GM18951 (cell line): ENCODE data around the gene SP3.

Experiments
- POLR2A ChIP-seq: IDR thresholded peaks from 4 replicates; pipeline ENCODE4 v1.6.1; 2011; ENCODE audit warnings: mild to moderate bottlenecking; ENCODE audit not compliant: insufficient read length, insufficient read depth; ENCODE audit errors: extremely low read depth
- in situ Hi-C: fragments of 300-500 bp; cut with MboI; formaldehyde crosslinking; loops from one replicate; pipeline ENCODE4 v1.12.0; 2022; ENCODE audit warnings: low sequenced_read_pairs, mixed read lengths, inconsistent platforms; ENCODE audit not compliant: unreplicated experiment

SP3 gene

GRCh38 chr2:173989884-173990215, 24.7 kb upstream of the SP3 start:
- in situ Hi-C loops, result no loop called here
- TF ChIP-seq POLR2A, result no peak

- no peak for TF ChIP-seq POLR2A
- in situ Hi-C loops, result no loop called here
Observed at GRCh38 chr2:173989160-173989883, 24.1 kb upstream of the SP3 start.

GRCh38 chr2:173986805-173987204, 21.6 kb upstream of the SP3 start:
- no peak for TF ChIP-seq POLR2A
- in situ Hi-C loops, result no loop called here

GRCh38 chr2:173985605-173985992, 20.4 kb upstream of the SP3 start:
- TF ChIP-seq POLR2A, result no peak
- in situ Hi-C loops, result no loop called here

- in situ Hi-C loops, result no loop called here
- no peak for TF ChIP-seq POLR2A
Observed at GRCh38 chr2:173984866-173985604, 19.9 kb upstream of the SP3 start.

GRCh38 chr2:173983391-173983871, 18.3 kb upstream of the SP3 start:
- TF ChIP-seq POLR2A, result no peak
- in situ Hi-C loops, result no loop called here

GRCh38 chr2:173982918-173983317, 17.7 kb upstream of the SP3 start:
- in situ Hi-C loops, result no loop called here
- TF ChIP-seq POLR2A, result no peak

- in situ Hi-C loops, result no loop called here
- no peak for TF ChIP-seq POLR2A
Observed at GRCh38 chr2:173982182-173982714, 17.1 kb upstream of the SP3 start.

GRCh38 chr2:173981520-173981919, 16.3 kb upstream of the SP3 start:
- no peak for TF ChIP-seq POLR2A

GRCh38 chr2:173979751-173980351, 14.7 kb upstream of the SP3 start:
- in situ Hi-C loops, result no loop called here

More at GRCh38 chr2:173981520-173981919, 16.3 kb upstream of the SP3 start:
- in situ Hi-C loops, result no loop called here

GRCh38 chr2:173978447-173978846, 13.3 kb upstream of the SP3 start:
- TF ChIP-seq POLR2A, result no peak
- in situ Hi-C loops, result no loop called here

More at GRCh38 chr2:173979751-173980351, 14.7 kb upstream of the SP3 start:
- no peak for TF ChIP-seq POLR2A

GRCh38 chr2:173972636-173973035, 7.5 kb upstream of the SP3 start:
- TF ChIP-seq POLR2A, result no peak
- in situ Hi-C loops, result no loop called here

GRCh38 chr2:173972165-173972564, 7.0 kb upstream of the SP3 start:
- no peak for TF ChIP-seq POLR2A
- in situ Hi-C loops, result no loop called here
